ENCODE measurements around the gene GRAP2.

Gene GRAP2

GRCh38 chr22:40022536-40023240 lies 121.8 kb downstream of the GRAP2 start:
- DNase-seq: no peak
